ENCODE data around the gene BSDC1.
"Not testable (repeated sequence)": the region's sequence is repeated elsewhere in the genome, so short reads cannot be mapped to it uniquely, and the experiment has no call there.

Gene BSDC1

GRCh38 chr1:32405672-32406467, 11.6 kb upstream of the BSDC1 start:
- H3K4me1 Mint-ChIP-seq (ENCODE audit: low read depth): no peaks in the 10 kb centered on the region
- no peak overlapping the region for H3K4me3 Mint-ChIP-seq
- no peaks in the 10 kb centered on the region for H3K9me3 Mint-ChIP-seq
- H3K27ac Mint-ChIP-seq: no peak overlapping the region
- H3K27me3 Mint-ChIP-seq (ENCODE audit: low read depth): peaks cover 4% of the 10 kb centered on the region
- no peaks in the 10 kb centered on the region for H3K36me3 Mint-ChIP-seq (ENCODE audit: low read depth)

- no peaks in the 10 kb centered on the region for H3K9me3 Mint-ChIP-seq
- no peak overlapping the region for H3K27ac Mint-ChIP-seq
- no peak overlapping the region for H3K4me3 Mint-ChIP-seq
- H3K27me3 Mint-ChIP-seq (ENCODE audit: low read depth): peaks cover 4% of the 10 kb centered on the region
- peaks cover 1% of the 10 kb centered on the region for H3K4me1 Mint-ChIP-seq (ENCODE audit: low read depth)
- no peaks in the 10 kb centered on the region for H3K36me3 Mint-ChIP-seq (ENCODE audit: low read depth)
Observed at GRCh38 chr1:32404946-32405345, 10.7 kb upstream of the BSDC1 start.

- Mint-ChIP-seq H3K4me3 (no peak overlapping the region), H3K9me3 (no peaks in the 10 kb centered on the region), H3K27me3 (ENCODE audit: low read depth) (peaks cover 5% of the 10 kb centered on the region), H3K27ac (no peak overlapping the region), H3K4me1 (ENCODE audit: low read depth) (peaks cover 1% of the 10 kb centered on the region), H3K36me3 (ENCODE audit: low read depth) (no peaks in the 10 kb centered on the region)
Observed at GRCh38 chr1:32400876-32401631, 6.8 kb upstream of the BSDC1 start.

DNA sequence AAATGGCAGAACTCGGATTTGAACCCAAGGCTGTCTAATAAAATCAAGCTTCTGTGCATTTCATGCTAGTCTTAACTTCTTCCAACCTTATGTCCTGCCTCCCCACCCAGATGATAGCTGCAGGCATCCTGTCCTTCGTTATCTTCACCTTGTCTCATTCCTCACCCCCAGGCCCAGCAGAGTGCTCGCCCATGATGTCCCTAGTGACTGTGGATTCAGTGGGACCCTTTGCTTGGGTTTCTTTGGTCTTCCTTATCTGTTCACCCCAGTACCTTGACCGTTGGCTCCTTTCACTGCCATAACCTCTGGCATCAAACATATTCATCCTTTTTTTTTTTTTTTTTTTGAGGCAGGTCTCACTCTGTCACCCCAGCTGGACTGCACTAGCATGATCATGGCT, 5.6 kb upstream of the BSDC1 start:
- Mint-ChIP-seq H3K27ac (no peak overlapping the region), H3K27me3 (ENCODE audit: low read depth) (peaks cover 5% of the 10 kb centered on the region), H3K9me3 (no peaks in the 10 kb centered on the region), H3K36me3 (ENCODE audit: low read depth) (no peaks in the 10 kb centered on the region), H3K4me1 (ENCODE audit: low read depth) (peaks cover 5% of the 10 kb centered on the region), H3K4me3 (no peak overlapping the region)

DNA sequence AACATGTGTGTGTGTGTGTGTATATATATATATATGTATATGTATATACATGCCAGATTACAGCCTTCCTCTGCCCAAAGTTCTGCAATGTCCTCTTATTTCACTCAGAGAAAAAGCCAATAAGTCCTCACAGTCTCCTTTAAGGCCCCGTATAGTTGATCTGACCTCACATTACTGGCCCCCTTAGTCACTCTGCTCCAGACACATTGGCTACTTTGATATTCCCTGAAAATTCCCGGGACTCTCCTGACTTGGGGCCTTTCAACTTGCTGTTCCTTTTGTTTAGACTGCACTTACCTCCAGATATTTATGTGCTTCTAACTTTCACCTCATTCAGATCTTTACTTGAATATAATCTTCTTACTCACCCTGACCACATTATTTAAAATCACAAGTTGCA, 4.2 kb upstream of the BSDC1 start:
- H3K27me3 Mint-ChIP-seq (ENCODE audit: low read depth): peaks cover 5% of the 10 kb centered on the region
- H3K9me3 Mint-ChIP-seq: no peaks in the 10 kb centered on the region
- no peak overlapping the region for H3K27ac Mint-ChIP-seq
- peaks cover 3% of the 10 kb centered on the region for H3K36me3 Mint-ChIP-seq (ENCODE audit: low read depth)
- H3K4me1 Mint-ChIP-seq (ENCODE audit: low read depth): peaks cover 16% of the 10 kb centered on the region
- no peak overlapping the region for H3K4me3 Mint-ChIP-seq

DNA sequence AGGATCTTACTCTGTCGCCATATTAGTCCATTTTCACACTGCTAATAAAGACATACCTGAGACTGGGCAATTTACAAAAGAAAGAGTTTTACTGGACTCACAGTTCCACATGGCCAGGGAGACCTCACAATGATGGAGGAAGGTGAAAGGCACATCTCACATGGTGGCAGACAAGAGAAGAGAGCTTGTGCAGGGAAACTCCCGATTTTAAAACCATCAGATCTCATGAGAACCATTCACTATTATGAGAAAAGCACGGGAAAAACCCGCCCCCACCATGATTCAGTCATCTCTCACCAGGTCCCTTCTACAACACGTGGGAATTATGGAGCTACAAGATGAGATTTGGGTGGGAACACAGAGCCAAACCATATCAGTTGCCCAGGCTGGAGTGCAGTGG, 2.3 kb upstream of the BSDC1 start:
- peaks cover 21% of the 10 kb centered on the region for H3K4me1 Mint-ChIP-seq (ENCODE audit: low read depth)
- not testable (repeated sequence) for H3K36me3 Mint-ChIP-seq (ENCODE audit: low read depth); H3K4me3 Mint-ChIP-seq

GRCh38 chr1:32394890-32395432, 720 bp upstream of the BSDC1 start:
- peaks cover 5% of the 10 kb centered on the region for H3K27me3 Mint-ChIP-seq (ENCODE audit: low read depth)
- peaks cover 9% of the 10 kb centered on the region for H3K36me3 Mint-ChIP-seq (ENCODE audit: low read depth)
- peak overlapping the region; percentile 100 for H3K4me3 Mint-ChIP-seq
- H3K27ac Mint-ChIP-seq: peak overlapping the region; percentile 100
- H3K9me3 Mint-ChIP-seq: no peaks in the 10 kb centered on the region
- H3K4me1 Mint-ChIP-seq (ENCODE audit: low read depth): peaks cover 20% of the 10 kb centered on the region

More for the DNA sequence above, 2.3 kb upstream of the BSDC1 start:
- not testable (repeated sequence) for H3K27me3 Mint-ChIP-seq (ENCODE audit: low read depth); H3K9me3 Mint-ChIP-seq; H3K27ac Mint-ChIP-seq

GRCh38 chr1:32393832-32394140, 455 bp downstream of the BSDC1 start:
- Mint-ChIP-seq H3K36me3 (ENCODE audit: low read depth) (peaks cover 9% of the 10 kb centered on the region), H3K27ac (peak overlapping the region; percentile 100), H3K4me1 (ENCODE audit: low read depth) (peaks cover 20% of the 10 kb centered on the region), H3K4me3 (peak overlapping the region; percentile 100), H3K9me3 (no peaks in the 10 kb centered on the region), H3K27me3 (ENCODE audit: low read depth) (peaks cover 5% of the 10 kb centered on the region)

- Mint-ChIP-seq H3K27me3 (ENCODE audit: low read depth) (peaks cover 5% of the 10 kb centered on the region), H3K9me3 (no peaks in the 10 kb centered on the region), H3K36me3 (ENCODE audit: low read depth) (peaks cover 9% of the 10 kb centered on the region), H3K27ac (peak overlapping the region; percentile 62), H3K4me1 (ENCODE audit: low read depth) (peaks cover 20% of the 10 kb centered on the region), H3K4me3 (peak overlapping the region; percentile 100)
Observed at GRCh38 chr1:32393136-32393535, 1.1 kb downstream of the BSDC1 start.

- H3K9me3 Mint-ChIP-seq: no peaks in the 10 kb centered on the region
- peaks cover 3% of the 10 kb centered on the region for H3K27me3 Mint-ChIP-seq (ENCODE audit: low read depth)
- peaks cover 23% of the 10 kb centered on the region for H3K4me1 Mint-ChIP-seq (ENCODE audit: low read depth)
- H3K4me3 Mint-ChIP-seq: peak overlapping the region; percentile 41
- H3K27ac Mint-ChIP-seq: peak overlapping the region; percentile 47
- H3K36me3 Mint-ChIP-seq (ENCODE audit: low read depth): peaks cover 9% of the 10 kb centered on the region
Observed at GRCh38 chr1:32392325-32392724, 1.9 kb downstream of the BSDC1 start.

DNA sequence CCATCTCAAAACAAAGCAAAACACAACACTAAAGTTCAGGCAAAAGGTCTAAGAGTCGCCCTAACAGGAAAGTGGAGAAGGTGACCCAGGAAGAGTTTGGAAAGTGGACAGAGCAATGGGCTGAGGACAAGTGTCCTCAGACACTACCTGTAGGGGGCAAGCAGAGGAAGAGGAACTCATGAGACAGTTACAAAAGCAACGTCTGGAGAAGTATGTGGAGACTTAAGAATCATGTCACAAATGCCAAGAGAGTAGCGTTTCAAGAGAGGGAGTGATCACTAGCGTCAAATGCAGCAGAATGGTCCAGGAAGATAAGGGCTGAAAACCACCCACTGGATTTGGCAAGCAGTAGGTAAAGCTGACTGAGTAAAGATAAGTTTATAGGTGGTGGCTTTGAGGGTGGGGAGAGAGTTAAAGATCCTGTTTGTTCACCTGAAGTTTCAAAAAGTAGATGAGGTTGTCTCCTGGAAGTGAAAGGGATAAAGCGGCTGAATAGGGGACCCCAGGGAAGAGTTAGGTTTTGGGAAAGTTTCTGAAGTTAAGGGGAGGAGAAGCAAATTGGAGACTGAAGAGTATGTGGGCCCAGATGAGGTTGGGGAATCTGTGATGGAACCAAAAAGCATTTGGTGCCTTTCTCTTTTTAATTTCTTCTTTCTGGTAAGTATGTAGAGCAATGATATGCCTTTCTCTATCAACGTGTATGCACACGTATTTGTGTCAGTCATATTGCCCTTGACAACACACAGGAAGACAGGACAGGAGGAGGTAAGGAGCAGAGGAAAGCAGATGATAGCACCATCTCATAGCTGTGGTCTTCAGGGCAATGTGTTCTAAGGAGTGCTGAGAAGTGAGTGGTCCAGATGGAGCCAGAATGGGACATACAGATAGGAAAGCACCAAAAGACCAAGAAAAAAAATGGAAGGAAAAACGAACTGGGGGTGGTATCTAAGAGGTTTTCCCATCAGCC, 3.1 kb downstream of the BSDC1 start:
- H3K9me3 Mint-ChIP-seq: no peaks in the 10 kb centered on the region
- H3K4me1 Mint-ChIP-seq (ENCODE audit: low read depth): peaks cover 27% of the 10 kb centered on the region
- H3K27ac Mint-ChIP-seq: no peak overlapping the region
- H3K27me3 Mint-ChIP-seq (ENCODE audit: low read depth): no peaks in the 10 kb centered on the region
- H3K4me3 Mint-ChIP-seq: no peak overlapping the region
- H3K36me3 Mint-ChIP-seq (ENCODE audit: low read depth): peaks cover 11% of the 10 kb centered on the region

GRCh38 chr1:32388641-32389040, 5.6 kb downstream of the BSDC1 start:
- H3K27ac Mint-ChIP-seq: no peak overlapping the region
- H3K27me3 Mint-ChIP-seq (ENCODE audit: low read depth): no peaks in the 10 kb centered on the region
- peaks cover 16% of the 10 kb centered on the region for H3K4me1 Mint-ChIP-seq (ENCODE audit: low read depth)
- H3K9me3 Mint-ChIP-seq: no peaks in the 10 kb centered on the region
- no peak overlapping the region for H3K4me3 Mint-ChIP-seq
- peaks cover 14% of the 10 kb centered on the region for H3K36me3 Mint-ChIP-seq (ENCODE audit: low read depth)

DNA sequence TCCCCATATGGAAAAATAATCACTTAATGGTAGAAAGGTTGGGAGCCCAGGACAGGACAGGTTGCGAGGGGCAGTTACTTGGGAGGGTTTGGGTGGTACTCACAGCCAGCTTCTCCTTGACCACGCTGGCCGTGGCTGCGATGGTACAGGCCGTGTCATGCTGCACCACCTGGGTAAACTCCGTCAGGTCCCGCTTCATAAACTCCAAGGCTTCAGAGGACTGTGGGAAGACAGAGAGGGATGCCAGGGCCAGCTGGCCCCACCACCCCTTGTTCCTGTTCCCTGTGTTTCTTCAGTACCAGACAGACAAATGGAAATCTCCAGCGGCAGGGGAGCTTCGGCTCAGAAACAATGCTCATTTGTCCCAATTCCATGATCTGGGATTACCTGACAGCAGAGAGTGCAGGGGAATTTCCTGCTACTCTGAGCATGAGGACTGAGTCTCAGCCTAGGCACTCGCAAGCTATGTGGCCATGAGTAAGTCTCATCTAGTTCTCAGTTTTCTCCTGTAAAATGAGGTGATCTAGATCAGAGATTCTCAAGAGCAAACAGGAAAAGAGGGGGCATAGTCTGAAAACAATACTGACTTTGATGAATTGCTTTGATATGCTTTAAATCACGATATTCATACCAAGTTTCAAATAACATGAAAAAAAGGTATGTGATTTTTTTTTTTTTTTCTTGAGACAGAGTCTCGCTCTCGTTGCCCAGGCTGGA, 7.4 kb downstream of the BSDC1 start:
- Mint-ChIP-seq H3K27ac (no peak overlapping the region), H3K36me3 (ENCODE audit: low read depth) (peaks cover 13% of the 10 kb centered on the region), H3K4me3 (no peak overlapping the region), H3K9me3 (no peaks in the 10 kb centered on the region), H3K4me1 (ENCODE audit: low read depth) (peaks cover 8% of the 10 kb centered on the region), H3K27me3 (ENCODE audit: low read depth) (no peaks in the 10 kb centered on the region)

DNA sequence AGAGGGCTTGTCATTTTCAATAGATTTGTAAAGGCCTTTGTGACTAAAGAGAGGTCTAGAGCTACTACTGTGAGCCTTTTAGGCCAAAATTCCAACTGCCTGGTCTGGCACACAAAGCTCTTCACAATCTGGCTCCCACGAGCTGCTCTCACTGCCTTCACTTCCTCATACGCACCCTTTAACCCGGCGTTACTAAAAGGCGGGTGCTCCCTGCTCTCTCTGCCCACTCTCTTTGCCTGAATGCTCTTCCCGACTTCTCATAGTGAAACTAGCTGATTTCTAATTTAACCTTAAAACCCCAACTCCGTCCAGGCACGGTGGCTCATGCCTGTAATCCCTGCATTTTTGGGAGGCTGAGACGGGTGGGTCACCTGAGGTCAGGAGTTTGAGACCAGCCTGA, 14.2 kb downstream of the BSDC1 start:
- Mint-ChIP-seq H3K36me3 (ENCODE audit: low read depth) (peaks cover 31% of the 10 kb centered on the region), H3K4me1 (ENCODE audit: low read depth) (no peaks in the 10 kb centered on the region), H3K27me3 (ENCODE audit: low read depth) (no peaks in the 10 kb centered on the region), H3K9me3 (no peaks in the 10 kb centered on the region), H3K4me3 (no peak overlapping the region), H3K27ac (no peak overlapping the region)

Measured in T-helper 1 cell treated with Interleukin-12 subunit alpha and Interleukin-12 subunit beta and Interleukin-4 antibody, amounts not matched to agents 30 μg/mL and 1 μg/mL, for 36 hours (primary cell).